Right lobe of liver (tissue), 6 donors: ENCODE data around the gene RPTOR. TPM values are rescaled to one million over a fixed set of nuclear protein-coding genes. Genes with fewer than 3 reads are reported as not detected.

Source experiments
- ATAC-seq, 4 donors: fragments of 200-7000 bp; cut with Tn5 transposase; one replicate each; pipeline ENCODE4 v1.9.1; 2020; ENCODE audit warnings: mild to moderate bottlenecking in 4 of 4, moderate library complexity in 4 of 4
- DNase-seq, 3 donors: peaks; one replicate each; pipeline ENCODE4 v3.0.0-alpha.2; 2020
- H3K27ac ChIP-seq, 3 donors: fragments of 200-600 bp; one replicate each; pipeline ENCODE4 v1.8.0; 2022
- H3K27me3 ChIP-seq, 2 donors: fragments of 200-600 bp; one replicate each; pipeline ENCODE4 v1.8.0; 2022
- H3K36me3 ChIP-seq, 4 donors: fragments of 200-600 bp; sonication (generic) in 1 of 4; one replicate each; pipeline versions ENCODE4 v1.5.1 to v1.8.0; 2017 to 2022; ENCODE audit warnings: control low read depth in 1 of 4
- H3K4me1 ChIP-seq, 4 donors: fragments of 200-600 bp; sonication (generic) in 1 of 4; one replicate each; pipeline versions ENCODE4 v1.5.1 to v1.8.0; 2017 to 2022; ENCODE audit warnings: control low read depth in 1 of 4
- H3K4me3 ChIP-seq, 3 donors: fragments of 200-600 bp; one replicate each; pipeline ENCODE4 v1.8.0; 2022
- H3K9me3 ChIP-seq, 4 donors: fragments of 200-600 bp; sonication (generic) in 1 of 4; one replicate each; pipeline versions ENCODE4 v1.5.1 to v1.8.0; 2017 to 2022; ENCODE audit warnings: control low read depth in 1 of 4
- CTCF ChIP-seq, 4 donors: fragments of 200-600 bp in 3 of 4; fragments of 450-650 bp in 1 of 4; IDR thresholded peaks; one replicate each; pipeline versions ENCODE4 v1.5.1 to v1.8.0; 2016 to 2022; ENCODE audit warnings: antibody characterized with exemption in 4 of 4, mild to moderate bottlenecking in 2 of 4
- POLR2A ChIP-seq: fragments of 450-650 bp; IDR thresholded peaks from one replicate; pipeline ENCODE4 v1.6.1; 2017; ENCODE audit warnings: antibody characterized with exemption, mild to moderate bottlenecking
- WGBS: methylation state at CpG from one replicate; pipeline ENCODE4 v1.1.6; 2018; ENCODE audit warnings: low coverage, low lambda C conversion rate; ENCODE audit not compliant: insufficient coverage; ENCODE audit errors: missing lambda C conversion rate; 5-methylcytosine and 5-hydroxymethylcytosine counted together
- intact Hi-C, 2 donors: fragments of 100-400 bp; cut with DNase I; formaldehyde crosslinking; loops; one replicate each; pipeline versions ENCODE4 v1.11.2 to v1.14.1; 2022
- total RNA-seq, 6 experiments: library from RNA; depleted of rRNA in 2 of 6; stranded (reverse); fragments of >200 nt in 2 of 6; fragmentation: NEBNext Ultra II Directional in 3 of 6; extraction: Animal tissue kit (Norgen Biotek cat#: 25700) in 3 of 6; gene quantifications; one replicate each; pipeline versions ENCODE4 v1.1.0 to v1.2.4, GENCODE V29; 2016 to 2023
- donor health status: DM: no; HTN: yes; CAD: no.
- donor health status: DM: no; HTN: no; CAD: no.
- donor health status: DM: no; HTN: no; CAD: no.
- donor health status: DM: no; HTN: yes; CAD: no.
- donor health status: DM: no; HTN: yes; CAD: no.

RPTOR gene
- total RNA-seq, 6 experiments from 2014 or later, result 13.1 to 24.0 (median 15.5) TPM

- 71% methylated on average over 7 of the region's 16 CpGs for WGBS
- no peak for TF ChIP-seq POLR2A
- TF ChIP-seq CTCF (IDR thresholded peaks at IDR 0.05), result no peak
- intact Hi-C loops, result no loop called here
- no peaks in the 10 kb centered on the region for H3K36me3 ChIP-seq
- ATAC-seq (peak in 1 of 4 donors; percentile 76), DNase-seq (no peak)
- no peak overlapping the region for H3K27ac ChIP-seq
- H3K4me3 ChIP-seq, result no peak overlapping the region
- no peaks in the 10 kb centered on the region for H3K27me3 ChIP-seq
- H3K4me1 ChIP-seq, result no peaks in the 10 kb centered on the region
- no peaks in the 10 kb centered on the region for H3K9me3 ChIP-seq
Measured at GRCh38 chr17:80605326-80606066, 60.9 kb downstream of the RPTOR start.

- Histone ChIP-seq H3K27ac (no peak overlapping the region), H3K4me3 (no peak overlapping the region), H3K9me3 (no peaks in the 10 kb centered on the region), H3K4me1 (no peaks in the 10 kb centered on the region), H3K36me3 (no peaks in the 10 kb centered on the region), H3K27me3 (no peaks in the 10 kb centered on the region)
- WGBS, result 97% methylated on average over 11 of the region's 12 CpGs
- ATAC-seq (no peak), DNase-seq (no peak)
- no peak for TF ChIP-seq CTCF (IDR thresholded peaks at IDR 0.05)
- no peak for TF ChIP-seq POLR2A
- intact Hi-C loops, result no loop called here
Measured at GRCh38 chr17:80608326-80608725, 63.7 kb downstream of the RPTOR start.

GRCh38 chr17:80609757-80610156, 65.1 kb downstream of the RPTOR start:
- no peak for ATAC-seq
- TF ChIP-seq CTCF (IDR thresholded peaks at IDR 0.05) (no peak), POLR2A (no peak)
- intact Hi-C loops, result no loop called here
- no peak overlapping the region for H3K27ac ChIP-seq
- no peaks in the 10 kb centered on the region for H3K4me1 ChIP-seq
- H3K36me3 ChIP-seq, result no peaks in the 10 kb centered on the region
- no peaks in the 10 kb centered on the region for H3K9me3 ChIP-seq
- WGBS, result 50% methylated on average over 1 of the region's 5 CpGs
- no peak overlapping the region for H3K4me3 ChIP-seq
- no peaks in the 10 kb centered on the region for H3K27me3 ChIP-seq
- DNase-seq, result no peak

GRCh38 chr17:80611816-80612215, 67.2 kb downstream of the RPTOR start:
- intact Hi-C loops, result no loop called here
- TF ChIP-seq POLR2A, result no peak
- Histone ChIP-seq H3K9me3 (no peaks in the 10 kb centered on the region), H3K27ac (no peak overlapping the region), H3K4me1 (no peaks in the 10 kb centered on the region), H3K27me3 (no peaks in the 10 kb centered on the region), H3K4me3 (no peak overlapping the region), H3K36me3 (no peaks in the 10 kb centered on the region)
- DNase-seq (no peak), ATAC-seq (no peak)
- WGBS, result 78% methylated on average over 1 of the region's 1 CpG

- H3K36me3 ChIP-seq, result no peaks in the 10 kb centered on the region
- no peak overlapping the region for H3K27ac ChIP-seq
Measured at GRCh38 chr17:80612997-80613731, 68.5 kb downstream of the RPTOR start.

More at GRCh38 chr17:80612997-80613731, 68.5 kb downstream of the RPTOR start:
- H3K27me3 ChIP-seq, result no peaks in the 10 kb centered on the region
- no peak for DNase-seq
- ATAC-seq, result no peak
- no peaks in the 10 kb centered on the region for H3K4me1 ChIP-seq
- intact Hi-C loops, result no loop called here
- no peak overlapping the region for H3K4me3 ChIP-seq
- 85% methylated on average over 10 of the region's 15 CpGs for WGBS
- no peaks in the 10 kb centered on the region for H3K9me3 ChIP-seq
- no peak for TF ChIP-seq CTCF (IDR thresholded peaks at IDR 0.05)
- TF ChIP-seq POLR2A, result no peak
